Mammary epithelial cell (primary cell): ENCODE data around the gene ACAP3.

ENCODE experiments used
- EZH2 ChIP-seq: IDR thresholded peaks from 2 replicates; pipeline ENCODE4 v1.6.1; 2012; ENCODE audit warnings: low read length, inconsistent platforms, borderline replicate concordance
- TF ChIP-seq, protein P1 (sequence below), 2 donors: IDR thresholded peaks in 1 of 2; conservative IDR thresholded peaks in 1 of 2; 2 replicates each; pipeline ENCODE4 v1.5.1; 2011 to 2012; ENCODE audit warnings: inconsistent platforms in 2 of 2, low read length in 2 of 2, mild to moderate bottlenecking in 2 of 2, control low read depth in 1 of 2, low read depth in 1 of 2; ENCODE audit not compliant: insufficient read depth in 1 of 2; ENCODE audit errors: extremely low read depth in 1 of 2

DNA sequence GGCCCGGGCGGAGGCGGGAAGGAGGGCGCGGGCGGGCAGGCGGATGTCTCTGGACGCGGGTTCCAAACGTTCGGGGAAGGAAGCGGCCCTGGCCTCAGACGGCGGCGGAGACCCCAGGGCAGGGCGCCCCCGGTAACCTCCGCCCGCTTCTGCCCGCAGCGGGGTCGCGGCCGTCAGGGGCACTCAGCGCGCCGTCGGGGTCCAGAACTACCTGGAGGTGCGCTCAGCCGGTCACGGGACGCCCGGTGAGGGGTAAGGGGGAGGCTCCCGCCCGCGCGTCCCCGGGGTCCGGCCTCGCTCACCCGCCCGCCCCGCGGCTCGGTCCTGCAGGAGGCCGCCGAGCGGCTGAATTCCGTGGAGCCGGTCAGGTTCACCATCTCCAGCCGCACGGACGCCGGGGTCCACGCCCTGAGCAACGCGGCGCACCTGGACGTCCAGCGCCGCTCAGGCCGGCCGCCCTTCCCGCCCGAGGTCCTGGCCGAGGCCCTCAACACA, 1.1 kb upstream of the ACAP3 start:
- TF ChIP-seq, protein P1, sequence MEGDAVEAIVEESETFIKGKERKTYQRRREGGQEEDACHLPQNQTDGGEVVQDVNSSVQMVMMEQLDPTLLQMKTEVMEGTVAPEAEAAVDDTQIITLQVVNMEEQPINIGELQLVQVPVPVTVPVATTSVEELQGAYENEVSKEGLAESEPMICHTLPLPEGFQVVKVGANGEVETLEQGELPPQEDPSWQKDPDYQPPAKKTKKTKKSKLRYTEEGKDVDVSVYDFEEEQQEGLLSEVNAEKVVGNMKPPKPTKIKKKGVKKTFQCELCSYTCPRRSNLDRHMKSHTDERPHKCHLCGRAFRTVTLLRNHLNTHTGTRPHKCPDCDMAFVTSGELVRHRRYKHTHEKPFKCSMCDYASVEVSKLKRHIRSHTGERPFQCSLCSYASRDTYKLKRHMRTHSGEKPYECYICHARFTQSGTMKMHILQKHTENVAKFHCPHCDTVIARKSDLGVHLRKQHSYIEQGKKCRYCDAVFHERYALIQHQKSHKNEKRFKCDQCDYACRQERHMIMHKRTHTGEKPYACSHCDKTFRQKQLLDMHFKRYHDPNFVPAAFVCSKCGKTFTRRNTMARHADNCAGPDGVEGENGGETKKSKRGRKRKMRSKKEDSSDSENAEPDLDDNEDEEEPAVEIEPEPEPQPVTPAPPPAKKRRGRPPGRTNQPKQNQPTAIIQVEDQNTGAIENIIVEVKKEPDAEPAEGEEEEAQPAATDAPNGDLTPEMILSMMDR (conservative IDR thresholded peaks at IDR 0.05 in 1 of 2, IDR thresholded peaks at IDR 0.05 in 1 of 2; ENCODE audit: extremely low read depth in 1 of 2, insufficient read depth in 1 of 2, low read depth in 1 of 2, low read length in 2 of 2), result no peak
- no peak for TF ChIP-seq EZH2
